MM.1S (cell line): ENCODE measurements around the gene KRT32.

Source experiments
- DNase-seq: peaks from one replicate; pipeline ENCODE4 v3.0.0-alpha.2; 2015
- H2AFZ ChIP-seq: fragments of 300-600 bp; sonication (generic); 2 replicates; pipeline ENCODE4 v1.6.0; 2016; ENCODE audit warnings: antibody characterized with exemption, low read length
- H3F3A ChIP-seq: fragments of 300-600 bp; sonication (generic); 2 replicates; pipeline ENCODE4 v1.6.1; 2016; ENCODE audit warnings: mild to moderate bottlenecking, antibody characterized with exemption, low read length, moderate library complexity, mixed read lengths; ENCODE audit not compliant: insufficient read depth
- H3K27ac ChIP-seq: fragments of 300-600 bp; sonication (generic); 2 replicates; pipeline ENCODE4 v1.5.1; 2016; ENCODE audit warnings: mild to moderate bottlenecking, low read length
- H3K27me3 ChIP-seq: fragments of 300-600 bp; sonication (generic); replicated peaks from 2 replicates; pipeline ENCODE4 v1.6.0; 2016; ENCODE audit warnings: low read length; ENCODE audit not compliant: insufficient read depth
- H3K36me3 ChIP-seq: fragments of 300-600 bp; sonication (generic); replicated peaks from 2 replicates; pipeline ENCODE4 v1.6.1; 2016; ENCODE audit warnings: mild to moderate bottlenecking, low read length, mixed read lengths; ENCODE audit not compliant: insufficient read depth
- H3K4me1 ChIP-seq: fragments of 300-600 bp; sonication (generic); 2 replicates; pipeline ENCODE4 v1.6.1; 2016; ENCODE audit warnings: low read length, mixed read lengths
- H3K4me2 ChIP-seq: fragments of 300-600 bp; sonication (generic); 2 replicates; pipeline ENCODE4 v1.6.0; 2016; ENCODE audit warnings: low read depth, low read length
- H3K4me3 ChIP-seq: fragments of 300-600 bp; sonication (generic); 2 replicates; pipeline ENCODE4 v1.5.1; 2016; ENCODE audit warnings: low read length, mixed read lengths
- H3K79me2 ChIP-seq: fragments of 300-600 bp; sonication (generic); 2 replicates; pipeline ENCODE4 v1.6.1; 2016; ENCODE audit warnings: mixed run types, low read length, mixed read lengths
- H3K9ac ChIP-seq: fragments of 300-600 bp; sonication (generic); 2 replicates; pipeline ENCODE4 v1.6.1; 2016; ENCODE audit warnings: low read length, mixed read lengths
- H3K9me2 ChIP-seq: fragments of 300-600 bp; sonication (generic); replicated peaks from 2 replicates; pipeline ENCODE4 v1.6.1; 2016; ENCODE audit warnings: mild to moderate bottlenecking, low read length, mixed read lengths; ENCODE audit not compliant: insufficient read depth
- H3K9me3 ChIP-seq: fragments of 300-600 bp; sonication (generic); replicated peaks from 2 replicates; pipeline ENCODE4 v1.6.1; 2016; ENCODE audit warnings: mild to moderate bottlenecking, low read length, mixed read lengths; ENCODE audit not compliant: insufficient read depth
- H4K20me1 ChIP-seq: fragments of 300-600 bp; sonication (generic); 2 replicates; pipeline ENCODE4 v1.6.1; 2016; ENCODE audit warnings: mild to moderate bottlenecking, low read length, moderate library complexity, mixed read lengths; ENCODE audit not compliant: insufficient read depth
- CTCF ChIP-seq: fragments of 300-600 bp; sonication (generic); IDR thresholded peaks from 2 replicates; pipeline ENCODE4 v1.5.1; 2016; ENCODE audit warnings: antibody characterized with exemption, low read length, mixed read lengths
- EZH2 ChIP-seq: fragments of 300-600 bp; sonication (generic); optimal IDR thresholded peaks from 2 replicates; pipeline ENCODE3; 2017; ENCODE audit warnings: low read depth, mild to moderate bottlenecking, antibody characterized with exemption, low read length, mixed read lengths
- EZH2phosphoT487 ChIP-seq: fragments of 300-600 bp; sonication (generic); IDR thresholded peaks from 2 replicates; pipeline ENCODE4 v1.6.1; 2018; ENCODE audit warnings: antibody characterized with exemption, low read length

Gene KRT32

GRCh38 chr17:41464682-41465081, 2.5 kb downstream of the KRT32 start:
- Histone ChIP-seq H3K4me1 (no peaks in the 10 kb centered on the region), H3F3A (no peaks in the 10 kb centered on the region), H3K4me2 (no peak overlapping the region), H3K27ac (no peak overlapping the region), H3K36me3 (no peaks in the 10 kb centered on the region), H3K79me2 (no peaks in the 10 kb centered on the region), H3K27me3 (0 out of 2 replicates have a peak, but pooled peaks cover 4% of the 10 kb centered on the region), H3K9me2 (no peaks in the 10 kb centered on the region), H2AFZ (no peak overlapping the region), H3K9ac (no peak overlapping the region), H3K9me3 (no peaks in the 10 kb centered on the region), H4K20me1 (no peaks in the 10 kb centered on the region), H3K4me3 (no peak overlapping the region)
- DNase-seq: no peak
- TF ChIP-seq EZH2 (no peak), EZH2phosphoT487 (no peak), CTCF (no peak)

GRCh38 chr17:41464173-41464572, 3.0 kb downstream of the KRT32 start:
- no peak overlapping the region for H3K9ac ChIP-seq
- H3K27me3 ChIP-seq: 0 out of 2 replicates have a peak, but pooled peaks cover 4% of the 10 kb centered on the region

GRCh38 chr17:41463746-41464145, 3.4 kb downstream of the KRT32 start:
- Histone ChIP-seq H3K9me3 (no peaks in the 10 kb centered on the region), H3F3A (no peaks in the 10 kb centered on the region), H2AFZ (no peak overlapping the region), H3K36me3 (no peaks in the 10 kb centered on the region), H4K20me1 (no peaks in the 10 kb centered on the region), H3K4me2 (no peak overlapping the region), H3K4me1 (no peaks in the 10 kb centered on the region), H3K27me3 (0 out of 2 replicates have a peak, but pooled peaks cover 4% of the 10 kb centered on the region), H3K9me2 (no peaks in the 10 kb centered on the region), H3K9ac (no peak overlapping the region), H3K27ac (no peak overlapping the region), H3K4me3 (no peak overlapping the region), H3K79me2 (no peaks in the 10 kb centered on the region)
- TF ChIP-seq EZH2: no peak
- no peak for TF ChIP-seq CTCF
- no peak for TF ChIP-seq EZH2phosphoT487
- no peak for DNase-seq

More at GRCh38 chr17:41464173-41464572, 3.0 kb downstream of the KRT32 start:
- H3K79me2 ChIP-seq: no peaks in the 10 kb centered on the region
- no peaks in the 10 kb centered on the region for H3K9me2 ChIP-seq
- no peaks in the 10 kb centered on the region for H3K36me3 ChIP-seq
- H4K20me1 ChIP-seq: no peaks in the 10 kb centered on the region
- H3F3A ChIP-seq: no peaks in the 10 kb centered on the region
- no peak overlapping the region for H2AFZ ChIP-seq
- no peaks in the 10 kb centered on the region for H3K9me3 ChIP-seq
- no peaks in the 10 kb centered on the region for H3K4me1 ChIP-seq
- TF ChIP-seq EZH2: no peak
- no peak for TF ChIP-seq EZH2phosphoT487
- TF ChIP-seq CTCF: no peak
- no peak overlapping the region for H3K4me3 ChIP-seq
- no peak overlapping the region for H3K27ac ChIP-seq
- no peak overlapping the region for H3K4me2 ChIP-seq
- DNase-seq: no peak
